CD4-positive, alpha-beta T cell treated with Interleukin-2 at 100 ng/mL for 4 hours (primary cell): Measurements from ENCODE around the gene ACAD9.

Experiments
- DNase-seq: peaks from one replicate; pipeline ENCODE4 v3.0.0-alpha.2; 2020; ENCODE audit warnings: low spot score

The ACAD9 gene

DNA sequence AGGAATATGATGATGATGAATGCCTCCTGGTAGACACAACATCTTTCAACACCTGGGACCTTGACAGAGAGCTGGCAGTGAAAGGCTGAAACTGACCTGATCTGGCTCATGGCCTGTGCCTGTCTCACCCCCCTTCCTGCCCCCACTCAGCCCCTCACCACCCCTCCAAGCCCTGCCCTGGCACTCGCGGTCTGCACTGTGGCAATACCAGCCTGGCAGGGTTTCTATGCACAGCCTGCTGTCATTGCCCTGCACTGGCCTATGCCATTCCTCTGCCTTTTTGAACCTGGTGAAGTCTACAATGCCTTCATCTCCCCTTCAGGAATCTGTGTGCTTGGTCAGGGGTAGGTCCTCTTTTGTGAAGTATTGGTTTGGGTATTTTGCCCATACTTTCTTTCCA lies 56.5 kb downstream of the ACAD9 start:
- DNase-seq = no peak

DNA sequence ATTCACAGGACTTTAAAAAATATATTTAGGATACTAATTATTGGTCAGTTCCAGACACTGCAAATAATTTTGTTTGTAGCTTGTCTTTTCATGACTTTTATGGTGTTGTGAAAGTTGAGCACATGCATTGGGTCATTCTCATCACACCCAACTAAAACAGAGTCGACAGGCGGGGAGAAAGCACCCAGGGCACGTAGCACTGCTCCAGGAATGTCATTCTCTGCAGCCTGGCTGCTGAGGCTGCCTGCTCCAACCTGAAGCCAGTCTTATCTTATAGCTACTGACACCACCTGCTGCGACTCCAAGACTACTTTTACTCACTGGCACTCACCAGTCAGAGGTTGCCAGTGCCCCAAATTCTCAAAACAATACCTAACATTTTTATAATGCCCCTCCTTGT lies 56.9 kb downstream of the ACAD9 start:
- DNase-seq = no peak

DNA sequence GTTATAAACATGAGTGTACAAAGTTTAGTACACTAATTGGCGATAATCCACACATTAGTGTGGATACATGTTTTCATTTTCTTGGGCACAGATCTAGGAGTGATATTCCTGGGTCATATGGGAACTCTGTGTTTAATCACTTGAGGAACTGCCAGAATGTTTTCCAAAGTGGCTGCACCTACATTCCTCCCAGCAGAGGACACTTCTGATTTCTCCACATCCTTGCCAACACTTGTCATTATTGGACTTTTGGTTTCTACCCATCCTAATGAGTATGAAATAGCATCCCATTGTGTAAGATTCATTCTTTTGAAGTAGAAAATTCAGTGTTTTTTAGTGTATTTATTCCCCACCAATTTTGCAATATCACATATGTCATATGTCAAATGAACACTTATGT lies 60.8 kb downstream of the ACAD9 start:
- no peak for DNase-seq

DNA sequence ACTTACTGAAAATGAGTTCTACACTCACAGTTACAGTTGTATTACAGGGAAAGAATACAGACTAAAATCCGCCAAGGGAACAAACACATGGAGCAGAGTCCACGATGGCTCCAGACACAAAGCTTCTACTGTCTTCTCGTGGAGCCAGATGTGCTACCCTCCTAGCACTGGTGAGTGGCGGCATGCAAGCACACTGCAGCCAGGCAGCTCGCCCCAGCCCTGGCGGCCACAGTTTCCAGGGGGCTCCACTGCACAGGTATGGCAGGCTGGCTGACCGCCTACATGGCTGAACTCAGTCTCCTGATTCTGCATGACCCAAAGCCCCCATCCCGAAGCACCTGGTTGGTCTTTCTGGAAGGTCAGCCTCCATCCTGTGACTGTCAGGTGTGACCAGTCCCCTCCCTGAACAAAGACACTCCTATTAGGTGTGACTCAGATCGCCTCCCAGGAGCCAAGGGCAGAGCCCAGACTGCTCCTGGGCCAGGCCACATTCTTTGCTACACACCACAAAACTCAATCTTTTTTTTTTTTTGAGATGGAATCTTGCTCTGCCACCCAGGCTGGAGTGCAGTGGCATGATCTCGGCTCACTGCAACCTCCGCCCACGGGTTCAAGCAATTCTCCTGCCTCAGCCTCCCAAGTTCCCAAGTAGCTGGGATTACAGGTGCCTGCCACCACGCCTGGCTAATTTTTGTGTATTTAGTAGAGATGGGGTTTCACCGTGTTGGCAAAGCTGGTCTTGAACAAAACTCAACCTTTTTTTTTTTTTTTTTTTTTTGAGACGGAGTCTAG lies 62.9 kb downstream of the ACAD9 start:
- no peak for DNase-seq

DNA sequence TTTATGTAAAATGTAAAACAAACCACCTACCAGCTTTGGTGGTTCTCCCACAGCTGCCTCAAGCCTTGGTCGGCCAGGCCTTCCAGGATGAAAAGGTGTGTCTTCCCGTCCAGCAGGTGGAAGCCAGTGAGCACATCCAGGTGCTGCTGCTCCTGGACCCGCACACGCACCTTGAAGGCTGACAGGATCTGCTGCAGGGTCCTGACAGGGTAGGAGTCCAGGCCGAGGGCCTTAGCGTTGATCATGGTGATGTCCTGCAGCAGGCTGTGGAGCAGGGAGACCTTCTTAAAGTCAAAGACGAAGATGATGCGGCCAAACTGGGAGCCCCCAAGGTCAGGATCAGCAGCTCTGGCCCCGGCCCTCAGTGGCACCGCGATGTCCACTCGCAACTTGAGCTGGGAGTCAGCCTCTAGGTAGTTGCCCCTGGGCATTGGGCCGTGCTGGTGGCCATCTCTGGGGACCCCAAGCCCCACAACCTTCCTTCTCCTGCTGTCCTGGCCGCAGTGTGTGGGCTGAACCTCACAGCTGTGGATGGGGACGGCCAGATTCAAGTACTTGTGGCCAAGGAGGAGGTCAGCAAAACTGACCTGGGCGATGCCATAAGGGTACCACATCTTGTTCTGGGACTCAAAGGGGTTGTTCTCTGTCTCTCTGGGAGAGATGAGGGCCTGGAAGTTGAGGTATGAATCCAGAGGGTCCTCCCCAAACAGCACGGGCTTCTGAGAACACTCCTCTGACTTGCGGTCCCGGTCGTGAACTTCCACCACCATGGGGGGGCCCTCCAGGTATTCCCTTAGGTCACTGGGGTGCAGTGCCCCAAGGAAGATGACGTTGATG lies 65.8 kb downstream of the ACAD9 start:
- DNase-seq = no peak

DNA sequence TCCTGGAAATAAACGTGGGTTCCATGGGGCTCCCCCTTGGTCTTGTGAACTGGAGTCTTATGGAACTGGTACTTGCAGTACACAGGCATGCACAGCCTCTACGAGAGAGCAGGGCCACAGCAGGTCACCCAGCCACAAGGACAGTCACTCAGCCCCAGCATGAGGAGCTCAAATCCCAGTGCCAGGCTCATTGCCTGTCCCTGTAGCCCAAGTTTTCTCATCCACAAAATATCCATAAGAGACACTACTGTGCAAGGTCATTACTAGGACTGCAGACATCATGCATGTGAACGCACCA lies 66.4 kb downstream of the ACAD9 start:
- DNase-seq = no peak

DNA sequence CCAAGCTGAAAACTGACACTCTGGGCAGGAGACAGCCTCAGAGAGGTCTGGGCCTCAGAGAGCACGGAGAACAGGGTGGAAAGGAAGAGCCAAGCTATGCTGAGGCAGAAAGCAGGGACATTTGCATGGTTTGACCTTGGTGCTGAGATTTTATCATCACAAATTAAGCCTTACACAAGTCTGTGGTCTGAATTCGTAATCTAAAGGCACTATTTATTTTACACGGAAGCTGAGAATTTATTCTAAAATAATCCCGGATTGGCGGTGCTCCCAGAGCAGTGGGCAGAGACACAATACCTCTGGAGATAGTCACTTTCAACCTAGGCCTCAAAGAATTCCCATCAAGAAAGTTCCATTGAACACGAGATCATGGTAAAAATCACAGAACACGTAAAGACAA lies 67.0 kb downstream of the ACAD9 start:
- DNase-seq = no peak

DNA sequence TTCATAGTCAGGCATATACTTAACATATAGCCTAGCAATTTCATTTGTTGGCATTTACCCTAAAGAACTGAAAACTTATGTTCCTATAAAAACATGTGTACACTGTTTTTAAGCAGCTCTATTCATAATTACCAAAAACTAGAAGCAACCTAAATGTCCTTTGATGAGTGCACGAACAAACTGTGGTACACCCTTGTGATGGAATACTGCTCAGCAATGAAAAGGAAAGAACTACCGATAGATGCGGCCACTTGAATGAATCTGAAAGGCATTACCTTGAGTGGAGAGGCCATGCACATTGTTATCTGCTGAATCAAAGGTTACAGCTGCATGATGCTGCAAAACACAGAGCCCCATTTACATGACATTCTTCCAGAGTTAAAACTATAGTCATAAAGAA lies 69.7 kb downstream of the ACAD9 start:
- no peak for DNase-seq

DNA sequence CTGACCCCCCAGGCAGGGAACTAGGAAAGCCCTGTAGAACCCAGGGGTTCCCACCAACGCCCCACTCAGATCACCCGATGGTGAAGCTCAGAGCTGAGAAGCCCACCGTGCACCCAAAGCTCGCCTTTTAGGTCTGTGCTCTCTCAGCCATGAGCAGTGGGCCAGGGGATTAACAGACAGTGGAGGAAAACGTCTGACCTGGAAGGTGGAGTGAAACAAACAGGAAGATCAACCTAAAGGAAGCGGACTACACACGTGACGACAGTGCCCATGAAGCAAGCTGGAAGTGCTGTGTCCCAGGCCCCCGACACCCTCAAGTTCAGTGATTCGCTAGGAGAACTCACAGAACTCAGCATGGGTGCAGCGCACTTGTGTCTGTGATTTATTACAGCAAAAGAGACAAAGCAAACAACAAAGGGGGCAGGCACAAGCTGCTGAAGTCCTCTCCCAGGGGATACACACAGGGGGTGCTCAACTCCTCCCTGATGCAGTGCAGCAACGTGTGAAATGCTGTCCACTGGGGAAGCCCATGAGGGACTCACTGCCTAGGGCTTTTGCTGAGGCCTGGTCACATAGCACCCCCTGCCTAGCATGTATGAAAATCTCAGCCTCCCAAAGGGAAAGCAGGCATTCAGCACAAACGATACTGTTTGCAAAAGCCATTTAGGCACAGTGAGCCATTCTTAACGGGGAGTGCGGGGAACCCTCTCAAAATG lies 71.0 kb downstream of the ACAD9 start:
- peak; percentile 7 for DNase-seq

DNA sequence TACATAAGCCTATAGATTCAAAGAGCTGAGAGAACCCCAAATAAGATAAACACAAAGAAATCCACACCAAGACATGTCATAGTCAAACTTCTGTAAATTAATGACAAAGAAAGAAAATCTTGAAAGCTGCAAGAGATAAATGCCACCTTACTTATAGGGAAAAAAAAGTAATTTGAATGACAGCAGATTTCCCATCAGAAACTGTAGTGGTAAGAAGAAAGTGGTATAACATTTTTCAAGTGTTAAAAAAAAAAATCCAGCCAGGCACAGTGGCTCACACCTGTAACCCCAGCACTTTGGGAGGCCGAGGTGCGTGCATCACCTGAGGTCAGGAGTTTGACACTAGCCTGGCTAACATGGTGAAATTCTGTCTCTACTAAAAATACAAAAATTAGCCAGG lies 77.0 kb downstream of the ACAD9 start:
- DNase-seq = no peak
